ENCODE results near the gene TNNI3K. TPM values are rescaled to one million over a fixed set of nuclear protein-coding genes. Genes with fewer than 3 reads are reported as not detected.
A peak's percentile ranks its signal among the peaks of the same experiment; 100 is the strongest.

The TNNI3K gene
- total RNA-seq, 1 experiment from 2014 or later, result not detected

DNA sequence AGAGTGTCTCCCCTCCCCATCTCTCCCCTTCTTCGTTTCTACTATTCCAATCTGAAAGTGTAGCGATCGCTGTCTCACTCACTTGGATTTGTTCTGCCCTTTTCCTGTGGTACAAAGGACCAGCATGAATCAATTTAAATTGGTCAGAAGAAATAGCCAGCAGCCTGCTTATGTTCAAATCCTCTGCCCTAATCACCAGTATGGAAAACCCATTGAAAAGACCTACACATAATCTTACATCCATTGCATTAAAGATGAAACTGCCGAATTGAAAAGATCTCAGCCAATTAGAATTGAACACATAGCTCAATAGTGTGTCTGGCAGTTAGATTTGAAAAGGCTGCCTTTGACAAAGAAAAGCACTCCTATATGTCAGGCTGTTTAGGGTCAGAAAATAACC, 122.6 kb downstream of the TNNI3K start:
- intact Hi-C loops (cut with micrococcal nuclease), result loop anchor here (2.0 to 10.0 kb wide), 5 partner anchors 69 to 297 kb away; partner anchors contain the start of genes FPGT and LRRIQ3
- Histone ChIP-seq H3K27me3 (ENCODE audit: low read length) (no peaks in the 10 kb centered on the region), H3K36me3 (ENCODE audit: low read depth, low read length) (no peaks in the 10 kb centered on the region), H3K79me2 (ENCODE audit: low read length) (no peaks in the 10 kb centered on the region), H3F3A (ENCODE audit: low read length, unreplicated experiment) (peaks cover 5% of the 10 kb centered on the region), H3K4me3 (ENCODE audit: low read length) (no peak overlapping the region), H4K20me1 (ENCODE audit: low read length) (no peaks in the 10 kb centered on the region), H3K9me2 (replicated peaks; ENCODE audit: low read length) (no peaks in the 10 kb centered on the region), H3K27ac (ENCODE audit: low read length) (no peak overlapping the region), H3K4me2 (ENCODE audit: low read length) (peak overlapping the region; percentile 50), H3K9ac (ENCODE audit: low read length) (no peak overlapping the region), H2AFZ (ENCODE audit: low read length) (no peak overlapping the region), H3K4me1 (ENCODE audit: insufficient read depth, low read length) (peaks cover 32% of the 10 kb centered on the region), H3K9me3 (ENCODE audit: low read length) (no peaks in the 10 kb centered on the region)
- ChIA-PET POLR2A (ENCODE audit: unreplicated experiment) (interaction anchor here (0.5 kb wide), 1 partner anchor 798 kb away, joined by 13 read pairs; no protein-coding TSS in a partner anchor), CTCF (no interaction called here)
- ATAC-seq, result no peak
- DNase-seq, result no peak
- no TSS peak for BruUV-seq (replicated peaks)
- TF ChIP-seq EZH2phosphoT487 (IDR thresholded peaks at IDR 0.05; ENCODE audit: borderline replicate concordance, low read length) (no peak), EZH2 (IDR thresholded peaks at IDR 0.05; ENCODE audit: low read length, unreplicated experiment) (no peak), CTCF (conservative IDR thresholded peaks at IDR 0.05; ENCODE audit: low read depth, low read length) (no peak)

DNA sequence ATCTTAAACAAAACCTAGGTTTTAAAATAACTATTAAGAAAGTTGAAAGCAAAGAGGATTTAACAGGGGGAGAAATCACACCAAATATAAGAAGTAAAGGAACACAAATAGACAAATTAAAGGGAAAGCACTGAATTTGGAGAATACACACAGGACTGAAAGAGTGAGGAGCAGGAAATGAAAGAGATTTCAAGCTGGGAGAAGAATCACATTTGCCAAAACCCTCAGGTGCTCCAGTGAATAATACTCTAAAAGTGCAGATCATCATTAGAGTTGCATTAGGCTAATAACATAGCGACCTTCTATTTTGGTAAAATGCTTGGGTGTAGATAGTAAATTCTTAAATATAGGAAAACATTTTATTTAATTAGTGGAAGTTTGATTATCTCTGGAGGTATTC, 127.5 kb downstream of the TNNI3K start:
- H3K9ac ChIP-seq (ENCODE audit: low read length), result no peak overlapping the region
- no peak overlapping the region for H3K27ac ChIP-seq (ENCODE audit: low read length)
- no peaks in the 10 kb centered on the region for H3K9me2 ChIP-seq (replicated peaks; ENCODE audit: low read length)
- H2AFZ ChIP-seq (ENCODE audit: low read length), result no peak overlapping the region
- H3K27me3 ChIP-seq (ENCODE audit: low read length), result no peaks in the 10 kb centered on the region
- ATAC-seq, result no peak
- H3K79me2 ChIP-seq (ENCODE audit: low read length), result no peaks in the 10 kb centered on the region
- H3K4me2 ChIP-seq (ENCODE audit: low read length), result no peak overlapping the region
- H3F3A ChIP-seq (ENCODE audit: low read length, unreplicated experiment), result no peaks in the 10 kb centered on the region
- no peak for TF ChIP-seq CTCF (conservative IDR thresholded peaks at IDR 0.05; ENCODE audit: low read depth, low read length)
- no peak for TF ChIP-seq EZH2 (IDR thresholded peaks at IDR 0.05; ENCODE audit: low read length, unreplicated experiment)
- no peak for TF ChIP-seq EZH2phosphoT487 (IDR thresholded peaks at IDR 0.05; ENCODE audit: borderline replicate concordance, low read length)
- H3K4me1 ChIP-seq (ENCODE audit: insufficient read depth, low read length), result peaks cover 12% of the 10 kb centered on the region
- POLR2A ChIA-PET (ENCODE audit: unreplicated experiment), result no interaction called here
- BruUV-seq (replicated peaks), result no TSS peak
- H3K4me3 ChIP-seq (ENCODE audit: low read length), result no peak overlapping the region
- no peaks in the 10 kb centered on the region for H3K9me3 ChIP-seq (ENCODE audit: low read length)
- no peaks in the 10 kb centered on the region for H3K36me3 ChIP-seq (ENCODE audit: low read depth, low read length)
- no peaks in the 10 kb centered on the region for H4K20me1 ChIP-seq (ENCODE audit: low read length)
- intact Hi-C loops (cut with micrococcal nuclease), result no loop called here
- CTCF ChIA-PET, result no interaction called here
- DNase-seq, result no peak

DNA sequence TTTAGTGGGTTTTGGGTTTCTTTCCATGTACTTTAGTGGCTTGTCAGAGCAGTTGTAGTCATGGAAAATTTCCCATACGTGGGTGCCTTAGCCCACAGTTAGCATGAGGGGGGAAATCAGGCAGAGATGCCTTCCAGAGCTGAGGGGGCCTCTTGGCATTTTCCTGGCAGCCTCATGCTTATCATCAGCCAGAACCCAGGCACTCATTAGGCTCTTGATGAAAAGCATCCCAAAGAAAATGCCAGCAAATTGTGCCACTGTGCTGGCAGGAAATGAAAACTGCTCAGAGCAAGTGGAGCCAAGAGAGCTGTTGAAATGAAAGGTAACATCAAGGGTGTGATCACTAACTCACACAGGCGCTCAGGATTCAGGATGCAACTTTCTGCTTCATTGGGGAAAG, 128.0 kb downstream of the TNNI3K start:
- no peak overlapping the region for H3K4me3 ChIP-seq (ENCODE audit: low read length)
- H3F3A ChIP-seq (ENCODE audit: low read length, unreplicated experiment), result no peaks in the 10 kb centered on the region
- TF ChIP-seq EZH2phosphoT487 (IDR thresholded peaks at IDR 0.05; ENCODE audit: borderline replicate concordance, low read length) (no peak), EZH2 (IDR thresholded peaks at IDR 0.05; ENCODE audit: low read length, unreplicated experiment) (no peak), CTCF (conservative IDR thresholded peaks at IDR 0.05; ENCODE audit: low read depth, low read length) (no peak)
- H3K9ac ChIP-seq (ENCODE audit: low read length), result no peak overlapping the region
- no peak overlapping the region for H3K4me2 ChIP-seq (ENCODE audit: low read length)
- H3K27ac ChIP-seq (ENCODE audit: low read length), result no peak overlapping the region
- ChIA-PET POLR2A (ENCODE audit: unreplicated experiment) (no interaction called here), CTCF (no interaction called here)
- H2AFZ ChIP-seq (ENCODE audit: low read length), result no peak overlapping the region
- DNase-seq, result no peak
- no TSS peak for BruUV-seq (replicated peaks)
- no peaks in the 10 kb centered on the region for H3K36me3 ChIP-seq (ENCODE audit: low read depth, low read length)
- H3K4me1 ChIP-seq (ENCODE audit: insufficient read depth, low read length), result peaks cover 11% of the 10 kb centered on the region; the same call in 1 of the 2 replicates
- ATAC-seq, result no peak
- H3K27me3 ChIP-seq (ENCODE audit: low read length), result no peaks in the 10 kb centered on the region
- intact Hi-C loops (cut with micrococcal nuclease), result no loop called here
- no peaks in the 10 kb centered on the region for H3K9me3 ChIP-seq (ENCODE audit: low read length)
- H3K9me2 ChIP-seq (replicated peaks; ENCODE audit: low read length), result no peaks in the 10 kb centered on the region
- no peaks in the 10 kb centered on the region for H4K20me1 ChIP-seq (ENCODE audit: low read length)
- no peaks in the 10 kb centered on the region for H3K79me2 ChIP-seq (ENCODE audit: low read length)
